IPS-18c (cell line): Measurements from ENCODE around the gene CRYBG1.

Experiments
- H3K4me3 ChIP-seq: 2 replicates; pipeline ENCODE4 v1.7.0; 2013; ENCODE audit warnings: low read depth, mild to moderate bottlenecking, low read length, moderate library complexity; ENCODE audit not compliant: insufficient read depth
- H3K9me3 ChIP-seq: one replicate; pipeline ENCODE4 v1.6.1; 2013; ENCODE audit warnings: mild to moderate bottlenecking, low read length, moderate library complexity; ENCODE audit not compliant: control insufficient read depth, insufficient read depth

Gene CRYBG1

DNA sequence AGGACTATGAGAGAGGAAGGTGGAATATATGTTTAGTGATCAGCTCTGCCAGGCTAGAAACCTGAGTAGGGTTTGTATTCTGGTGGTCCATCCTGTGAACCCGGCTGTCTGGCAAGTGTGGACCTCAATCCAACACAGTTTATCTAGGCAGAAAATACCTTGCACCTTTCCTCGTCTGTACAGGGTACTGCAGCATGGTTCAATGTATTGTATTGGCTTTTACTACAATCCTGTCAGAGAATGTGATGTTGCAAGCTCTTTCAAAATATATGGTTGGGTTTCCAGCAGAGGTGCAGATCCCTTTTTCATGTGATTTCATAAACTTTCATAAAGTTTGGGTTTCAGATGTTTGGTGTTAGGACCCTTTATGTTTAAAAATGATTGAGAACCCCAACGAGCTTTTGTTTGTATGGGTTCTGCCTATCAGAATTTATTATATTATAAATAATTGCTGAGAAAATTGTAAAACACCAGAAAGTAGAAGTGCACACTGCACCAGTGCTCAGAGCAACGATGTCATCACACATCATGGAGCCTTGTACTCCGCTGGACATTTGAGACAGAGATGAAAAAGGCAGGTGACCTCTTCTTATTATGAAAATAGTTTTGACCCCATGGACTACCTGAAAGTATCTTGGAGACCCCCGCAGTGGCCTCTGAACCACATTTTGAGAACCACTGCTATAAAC is 162.2 kb downstream of the CRYBG1 start:
- no peak overlapping the region for H3K4me3 ChIP-seq

DNA sequence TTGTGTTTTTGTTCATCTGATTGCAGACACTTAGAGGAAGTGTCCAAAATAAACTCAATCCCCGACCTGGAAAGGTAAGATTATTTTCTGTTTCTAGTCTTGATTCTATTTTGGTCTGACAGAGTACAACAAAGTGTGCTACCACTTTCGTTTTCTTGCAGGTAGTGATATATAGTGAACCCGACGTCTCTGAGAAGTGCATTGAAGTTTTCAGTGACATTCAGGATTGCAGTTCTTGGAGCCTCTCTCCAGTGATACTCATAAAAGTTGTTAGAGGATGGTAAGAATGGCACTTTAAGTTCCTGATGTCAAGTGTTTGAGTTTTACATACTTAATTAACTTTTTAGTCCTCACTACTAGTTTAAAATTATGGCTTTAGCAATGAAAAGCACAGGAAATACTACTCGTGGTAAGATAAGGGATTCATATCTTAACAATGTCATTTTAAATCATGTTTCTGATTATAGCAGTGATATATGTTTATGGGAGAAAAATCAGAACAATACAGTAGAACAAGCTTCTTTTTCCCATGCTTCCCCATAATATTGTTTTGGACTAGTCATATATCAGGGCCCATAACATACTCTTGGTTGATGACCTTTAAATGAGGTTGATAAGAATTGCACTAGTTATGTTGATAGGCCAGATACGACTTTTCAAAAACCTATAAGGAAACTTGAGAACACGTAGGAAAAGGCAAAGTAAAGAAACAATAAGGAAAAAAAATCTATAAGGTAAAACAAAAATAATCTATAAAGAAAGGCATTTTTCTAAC is 164.8 kb downstream of the CRYBG1 start:
- no peak overlapping the region for H3K4me3 ChIP-seq
- H3K9me3 ChIP-seq, result no peaks in the 10 kb centered on the region

More for the DNA sequence above, 162.2 kb downstream of the CRYBG1 start:
- no peaks in the 10 kb centered on the region for H3K9me3 ChIP-seq

DNA sequence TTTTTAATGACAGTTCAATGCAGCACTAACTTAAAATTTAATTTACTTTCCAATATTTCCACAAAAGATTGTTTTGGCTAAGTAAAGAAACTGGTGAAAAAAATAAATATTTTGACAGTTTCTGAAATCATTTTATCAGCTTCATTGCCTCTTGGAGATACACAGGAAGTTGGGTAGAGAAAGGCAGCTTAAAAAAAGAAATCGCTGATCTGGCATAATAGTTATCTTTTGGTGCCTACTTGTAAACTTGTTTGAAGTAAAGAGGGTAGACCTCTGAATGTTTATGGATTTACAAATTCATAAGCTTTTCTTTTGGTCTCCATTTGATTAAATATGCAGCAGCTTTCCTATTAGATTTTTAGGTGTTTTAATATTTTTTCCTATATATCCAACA is 165.4 kb downstream of the CRYBG1 start:
- Histone ChIP-seq H3K9me3 (no peaks in the 10 kb centered on the region), H3K4me3 (no peak overlapping the region)

DNA sequence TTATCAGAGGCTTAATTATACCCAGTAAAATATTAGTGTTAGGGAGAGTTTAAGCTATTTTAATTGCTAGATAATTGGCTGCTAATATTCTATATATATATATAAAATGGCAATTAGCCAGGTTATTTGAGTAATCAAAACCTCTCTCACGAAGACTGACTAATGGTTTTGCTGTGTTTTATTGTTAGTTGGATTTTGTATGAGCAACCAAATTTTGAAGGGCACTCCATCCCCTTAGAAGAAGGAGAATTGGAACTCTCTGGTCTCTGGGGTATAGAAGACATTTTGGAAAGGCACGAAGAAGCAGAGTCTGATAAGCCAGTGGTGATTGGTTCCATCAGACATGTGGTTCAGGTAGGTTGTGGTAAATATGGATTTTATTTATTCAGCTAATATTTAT is 166.6 kb downstream of the CRYBG1 start:
- Histone ChIP-seq H3K9me3 (no peaks in the 10 kb centered on the region), H3K4me3 (no peak overlapping the region)

DNA sequence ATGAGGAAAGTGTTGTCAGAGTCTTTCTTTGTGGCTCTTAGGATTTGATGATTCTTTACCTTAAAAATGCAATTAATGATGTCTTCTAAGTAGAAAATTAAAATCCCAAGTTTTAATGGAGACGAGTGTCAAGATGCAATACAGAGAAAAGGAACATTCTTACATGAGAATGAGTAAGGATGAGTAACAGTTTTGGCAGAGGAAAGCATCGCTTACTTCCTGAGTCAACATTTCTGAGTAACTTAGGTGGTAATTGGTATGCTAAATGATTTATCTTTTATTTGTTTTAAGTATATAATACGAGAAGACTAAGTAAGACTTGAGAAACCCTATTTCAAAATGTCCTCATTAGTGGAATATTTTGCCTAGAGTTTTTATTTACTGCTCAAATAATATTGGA is 167.5 kb downstream of the CRYBG1 start:
- H3K9me3 ChIP-seq, result no peaks in the 10 kb centered on the region
- H3K4me3 ChIP-seq, result no peak overlapping the region

DNA sequence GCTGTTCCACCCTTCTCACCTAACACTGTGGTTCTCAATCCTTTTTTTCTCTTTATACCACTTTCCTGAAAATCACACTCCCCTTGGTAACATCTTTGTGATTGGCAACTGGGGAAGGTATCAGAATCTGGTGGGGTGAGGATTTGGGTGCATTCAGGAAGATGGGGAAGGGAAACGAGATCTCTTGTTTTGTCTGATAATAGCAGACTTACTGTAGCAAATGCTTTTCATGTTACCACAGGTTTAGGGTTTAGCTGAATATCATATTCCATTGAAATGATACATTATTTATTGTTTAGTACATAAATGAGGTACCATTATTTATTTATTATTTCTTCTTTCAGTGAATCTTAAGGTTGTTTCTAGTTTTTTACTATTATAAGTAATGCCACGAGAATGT is 168.0 kb downstream of the CRYBG1 start:
- Histone ChIP-seq H3K4me3 (no peak overlapping the region), H3K9me3 (no peaks in the 10 kb centered on the region)

DNA sequence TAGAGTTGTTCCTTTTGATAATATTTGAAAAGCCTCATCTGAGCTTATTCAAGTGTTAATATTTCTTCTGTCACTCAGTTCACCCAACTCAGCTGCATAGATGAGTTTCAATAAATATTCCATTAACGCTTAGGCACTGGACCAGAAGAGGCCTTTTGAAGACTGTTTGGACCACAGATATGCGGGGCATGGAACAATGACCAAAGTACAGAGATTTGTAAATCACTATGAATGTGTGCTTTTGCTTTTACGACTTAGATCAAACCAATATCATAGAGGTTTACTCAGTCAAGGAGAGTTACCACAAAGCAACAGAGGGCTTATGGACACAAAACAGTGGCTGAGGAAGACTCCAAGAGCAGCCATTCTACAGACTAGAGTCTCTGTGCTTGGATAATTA is 168.9 kb downstream of the CRYBG1 start:
- H3K4me3 ChIP-seq, result no peak overlapping the region
- H3K9me3 ChIP-seq, result no peaks in the 10 kb centered on the region

DNA sequence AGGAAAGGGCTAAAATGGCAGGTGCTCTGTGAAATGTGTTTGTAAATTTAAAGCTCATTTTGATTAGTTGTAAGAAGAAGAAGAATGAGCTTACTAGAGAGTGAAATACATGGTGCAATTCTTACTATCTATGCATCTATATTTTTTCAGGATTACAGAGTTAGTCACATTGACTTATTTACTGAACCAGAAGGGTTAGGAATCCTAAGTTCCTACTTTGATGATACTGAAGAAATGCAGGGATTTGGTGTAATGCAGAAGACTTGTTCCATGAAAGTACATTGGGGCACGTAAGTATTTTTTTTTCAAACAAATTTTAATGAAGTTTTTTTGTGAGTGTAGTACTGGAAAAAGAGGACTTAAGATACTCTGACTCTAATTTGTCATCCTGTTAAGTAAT is 169.5 kb downstream of the CRYBG1 start:
- H3K4me3 ChIP-seq, result no peak overlapping the region

DNA sequence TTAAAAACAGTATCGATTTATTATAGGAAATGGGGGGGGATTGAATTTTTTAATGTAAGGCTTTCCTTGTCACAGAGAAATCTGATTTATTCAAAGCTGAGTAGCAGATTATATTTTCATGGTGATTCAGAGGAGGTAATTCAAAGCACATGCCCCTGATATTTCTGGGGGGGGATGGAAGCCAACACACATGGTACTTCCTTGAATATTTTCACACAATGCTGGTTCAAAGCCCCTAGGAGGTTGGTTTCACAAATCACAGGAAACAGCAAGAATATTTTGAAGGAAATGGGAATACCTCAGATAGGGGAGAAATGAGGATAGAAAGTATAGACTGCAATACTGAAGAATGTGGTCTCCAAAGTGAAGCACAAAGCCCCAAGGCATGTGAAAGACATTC is 170.0 kb downstream of the CRYBG1 start:
- Histone ChIP-seq H3K4me3 (no peak overlapping the region), H3K9me3 (no peaks in the 10 kb centered on the region)

More for the DNA sequence above, 169.5 kb downstream of the CRYBG1 start:
- H3K9me3 ChIP-seq, result no peaks in the 10 kb centered on the region

DNA sequence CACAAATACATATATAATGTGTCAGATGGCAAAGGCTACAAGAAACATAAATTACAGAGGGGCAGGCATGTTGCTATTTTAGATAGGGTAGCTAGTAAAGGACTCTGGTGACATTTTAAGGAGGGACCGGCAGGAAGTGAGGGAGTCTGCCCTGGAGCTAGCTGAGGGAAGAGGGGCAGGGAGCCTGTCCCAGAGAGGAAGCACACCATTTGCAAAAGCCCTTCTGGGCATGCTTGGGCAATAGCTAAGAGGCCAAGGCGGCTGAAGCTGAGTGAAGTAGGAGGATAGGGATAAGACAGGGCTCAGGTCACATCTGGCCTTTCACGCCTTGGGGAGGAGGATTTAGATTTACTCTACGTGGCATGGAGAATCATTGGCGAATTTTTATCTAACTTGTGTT is 172.5 kb downstream of the CRYBG1 start:
- Histone ChIP-seq H3K4me3 (no peak overlapping the region), H3K9me3 (no peaks in the 10 kb centered on the region)

DNA sequence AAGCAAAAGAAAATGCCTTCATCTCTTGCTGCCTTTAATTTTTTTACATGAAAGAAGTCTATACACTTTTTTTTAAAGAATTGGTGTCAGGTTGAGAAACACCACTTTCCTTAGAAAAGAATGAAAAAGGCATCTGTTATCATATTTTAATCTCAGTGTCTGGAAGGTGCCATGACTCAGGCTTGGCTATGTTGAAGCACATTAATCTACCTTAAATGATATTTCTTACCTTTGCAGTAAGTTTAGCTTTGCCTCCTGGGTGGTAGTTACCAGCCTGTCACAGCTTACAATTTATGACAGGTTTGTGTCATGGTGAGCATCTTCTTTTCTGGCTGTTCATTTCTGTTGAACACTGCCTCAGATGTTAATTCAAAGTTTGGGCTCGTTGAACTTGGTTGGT is 173.5 kb downstream of the CRYBG1 start:
- no peak overlapping the region for H3K4me3 ChIP-seq
- H3K9me3 ChIP-seq, result no peaks in the 10 kb centered on the region

DNA sequence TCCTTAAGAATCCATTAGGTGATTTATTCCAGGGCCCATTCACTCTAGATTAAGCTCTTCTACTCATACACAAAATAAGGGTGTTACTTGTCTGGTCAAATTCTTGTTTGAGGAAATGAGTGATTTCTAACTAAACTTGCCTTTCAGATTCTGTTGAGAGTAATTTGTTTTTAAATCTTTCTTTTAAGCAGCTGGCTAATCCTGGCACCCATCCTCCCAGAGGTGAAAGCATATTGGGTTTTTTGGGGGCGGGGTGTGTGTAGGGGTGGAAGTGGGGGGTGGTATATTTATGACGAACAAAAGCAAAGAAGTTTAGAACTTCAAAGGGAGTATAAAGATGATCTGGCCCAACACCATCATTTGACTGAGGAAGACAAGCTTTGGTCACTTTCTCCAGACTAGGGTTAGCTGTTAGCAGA is 174.1 kb downstream of the CRYBG1 start:
- Histone ChIP-seq H3K9me3 (no peaks in the 10 kb centered on the region), H3K4me3 (no peak overlapping the region)

DNA sequence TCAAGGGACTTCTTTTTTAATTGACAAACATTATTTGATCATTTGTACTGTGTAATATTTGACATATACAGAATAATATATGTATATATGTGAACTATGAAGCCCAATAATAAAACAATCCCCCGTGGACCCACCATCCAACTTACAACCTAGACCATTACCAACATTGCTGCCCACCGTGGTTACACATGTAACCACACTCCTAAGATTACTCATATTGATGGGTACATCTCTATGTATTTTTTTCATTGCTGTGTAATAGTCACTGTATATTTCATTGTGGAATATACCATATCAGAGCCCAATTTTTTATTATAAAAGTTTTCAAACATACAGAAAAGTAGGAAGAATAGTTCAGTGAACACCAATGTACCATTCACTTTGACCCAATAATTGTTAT is 174.5 kb downstream of the CRYBG1 start:
- no peaks in the 10 kb centered on the region for H3K9me3 ChIP-seq
- no peak overlapping the region for H3K4me3 ChIP-seq

DNA sequence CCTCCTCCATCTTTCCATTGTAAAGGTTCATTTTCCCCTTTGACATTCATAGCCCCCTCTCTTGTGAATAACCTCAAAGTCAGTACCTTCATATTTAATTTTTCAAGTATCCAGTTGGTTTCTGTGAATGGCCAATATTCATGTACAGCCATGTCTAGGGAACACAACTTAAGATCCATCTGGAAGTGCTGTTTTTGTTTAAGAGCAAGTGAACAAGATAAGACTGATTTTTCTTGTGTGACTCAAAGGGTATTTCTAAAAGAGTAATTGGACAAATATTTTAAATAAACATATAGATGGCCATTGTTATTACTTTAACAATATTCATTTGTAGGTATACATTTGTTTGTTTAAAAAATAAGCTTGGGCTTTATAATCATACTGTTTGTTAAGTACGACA is 175.8 kb downstream of the CRYBG1 start:
- H3K4me3 ChIP-seq, result no peak overlapping the region
- no peaks in the 10 kb centered on the region for H3K9me3 ChIP-seq

DNA sequence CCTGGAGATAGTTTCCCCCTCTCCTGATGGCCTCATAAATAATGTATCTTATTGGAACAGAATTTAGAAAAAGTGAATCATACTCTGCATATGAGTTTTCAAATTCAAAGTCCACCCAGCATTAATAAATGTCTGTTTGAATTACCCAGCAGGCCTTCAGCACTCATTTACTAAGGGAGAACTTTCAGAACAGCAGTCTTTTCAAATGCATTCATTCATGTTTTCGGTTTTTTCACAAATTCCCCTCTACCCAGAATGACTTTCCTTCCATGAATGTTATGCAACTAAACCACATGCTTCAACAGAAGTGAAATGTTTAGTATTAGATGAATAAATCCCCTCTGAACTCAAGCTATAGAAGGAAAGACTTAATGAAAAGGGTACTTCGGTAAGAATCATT is 176.3 kb downstream of the CRYBG1 start:
- no peak overlapping the region for H3K4me3 ChIP-seq

DNA sequence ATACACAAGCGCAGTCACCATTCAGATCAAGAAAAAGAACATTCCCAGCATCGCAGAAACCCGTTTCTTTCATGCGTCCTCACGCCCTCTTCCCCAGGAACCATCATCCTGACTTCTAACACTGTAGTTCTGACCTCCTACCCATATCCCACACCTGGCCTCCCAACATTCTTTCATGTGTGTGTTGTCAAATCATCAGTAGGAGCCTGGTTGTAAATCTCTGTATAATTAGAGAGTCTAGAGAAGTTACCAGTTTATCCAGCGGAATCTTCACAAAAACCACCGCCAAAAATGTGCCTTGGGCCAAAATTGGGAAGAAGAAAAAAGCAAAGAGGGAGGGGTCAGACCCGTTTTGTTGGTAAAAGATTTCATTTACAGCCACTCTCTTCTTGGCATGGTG is 177.1 kb downstream of the CRYBG1 start:
- Histone ChIP-seq H3K4me3 (no peak overlapping the region), H3K9me3 (no peaks in the 10 kb centered on the region)

More for the DNA sequence above, 176.3 kb downstream of the CRYBG1 start:
- no peaks in the 10 kb centered on the region for H3K9me3 ChIP-seq

DNA sequence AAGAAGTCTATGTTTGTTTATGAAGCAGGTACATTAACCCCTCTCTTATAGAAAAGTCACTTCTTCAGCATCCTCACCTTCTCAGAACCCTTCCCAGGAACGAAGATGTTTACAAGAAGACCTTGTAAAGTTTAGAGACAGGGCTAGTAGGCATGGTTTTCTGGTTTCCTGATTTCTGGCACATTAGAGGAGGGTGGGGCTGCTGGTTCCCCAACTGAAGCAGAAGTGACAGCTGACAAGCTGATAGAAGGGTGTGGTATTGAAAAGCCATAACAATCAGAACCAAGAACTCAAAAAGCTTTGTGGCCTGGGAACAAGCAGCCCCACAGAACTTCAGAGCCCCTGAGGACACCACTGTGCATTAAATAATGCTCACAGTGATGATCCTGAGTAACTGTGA is 177.6 kb downstream of the CRYBG1 start:
- no peak overlapping the region for H3K4me3 ChIP-seq

DNA sequence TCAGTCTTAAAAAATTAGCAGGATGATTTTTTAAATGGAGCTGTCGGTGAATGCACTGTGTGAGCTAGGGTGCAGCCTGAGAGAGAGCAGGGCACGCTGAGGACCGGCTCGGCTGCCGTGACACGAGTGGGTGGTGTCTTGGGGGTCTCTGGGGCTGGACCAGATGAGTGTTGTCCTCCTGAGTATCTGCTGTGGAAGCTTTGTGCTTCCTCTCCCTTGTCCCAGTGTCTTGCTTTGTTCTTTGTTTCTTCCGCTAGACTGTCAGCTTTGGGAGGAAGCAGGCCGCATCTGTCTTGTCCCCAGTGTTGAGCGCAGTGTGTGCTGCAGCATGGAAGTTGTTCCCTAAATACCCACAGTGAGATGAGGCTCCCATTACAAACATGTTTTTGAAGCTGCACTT is 179.4 kb downstream of the CRYBG1 start:
- no peaks in the 10 kb centered on the region for H3K9me3 ChIP-seq
- H3K4me3 ChIP-seq, result no peak overlapping the region

More for the DNA sequence above, 177.6 kb downstream of the CRYBG1 start:
- H3K9me3 ChIP-seq, result no peaks in the 10 kb centered on the region
